ENCODE measurements around the gene PIEZO1. TPM values are rescaled to one million over a fixed set of nuclear protein-coding genes. Genes with fewer than 3 reads are reported as not detected.

The PIEZO1 gene
- total and polyA plus RNA-seq, 9 of the 15 experiments (the other 6 are each of a cell fraction or from before 2014, with no cell fraction given) = 3.6 to 432 (median 131) TPM

GRCh38 chr16:88677721-88678120 lies 107.3 kb downstream of the PIEZO1 start:
- Histone ChIP-seq H3K27ac (ENCODE audit: extremely low read depth, low read depth, low read length) (no peak overlapping the region), H3K36me3 (ENCODE audit: control insufficient read depth, insufficient read depth, low read length) (peaks cover 3% of the 10 kb centered on the region; the same call in 1 of the 3 replicates), H3K9ac (ENCODE audit: insufficient read depth in 1 of 2, low read depth in 2 of 2, low read length in 2 of 2) (no peak overlapping the region), H4K20me1 (replicated peaks; ENCODE audit: control insufficient read depth, insufficient read depth, low read length) (no peaks in the 10 kb centered on the region; the same call in 1 of the 2 replicates), H3K4me1 (replicated peaks in 1 of 2; ENCODE audit: control insufficient read depth in 2 of 2, insufficient read depth in 2 of 2, low read length in 2 of 2) (peaks cover 0 to 43% of the 10 kb centered on the region in 2 experiments; a peak in 2 of 5 replicates), H3K4me2 (ENCODE audit: insufficient read depth, low read length) (no peak overlapping the region), H3K27me3 (ENCODE audit: control insufficient read depth in 2 of 2, insufficient read depth in 2 of 2, low read length in 2 of 2) (no peaks in the 10 kb centered on the region), H3K4me3 (no peak overlapping the region), H3K9me1 (ENCODE audit: control insufficient read depth, insufficient read depth, low read length) (no peaks in the 10 kb centered on the region), H2AFZ (ENCODE audit: low read depth, low read length) (no peak overlapping the region), H3K79me2 (ENCODE audit: control insufficient read depth, insufficient read depth, low read length) (no peaks in the 10 kb centered on the region), H3K9me3 (replicated peaks; ENCODE audit: control insufficient read depth, insufficient read depth, low read depth, low read length) (no peaks in the 10 kb centered on the region)
- DNase-seq (ENCODE audit: extremely low read depth in 1 of 4, low spot score in 3 of 4) = no peak
- intact Hi-C loops (cut with micrococcal nuclease) = no loop called here
- in situ Hi-C loops (cut with MboI) = no loop called here
- POLR2A ChIA-PET = interaction anchor here (0.7 to 1.8 kb wide), 3 partner anchors 15 to 132 kb away, joined by 3 to 10 read pairs (median 4); partner anchors contain the start of gene MVD
- TF ChIP-seq TAF15 (IDR thresholded peaks at IDR 0.05; ENCODE audit: low read depth, low read length) = no peak
- TF ChIP-seq, protein P1, sequence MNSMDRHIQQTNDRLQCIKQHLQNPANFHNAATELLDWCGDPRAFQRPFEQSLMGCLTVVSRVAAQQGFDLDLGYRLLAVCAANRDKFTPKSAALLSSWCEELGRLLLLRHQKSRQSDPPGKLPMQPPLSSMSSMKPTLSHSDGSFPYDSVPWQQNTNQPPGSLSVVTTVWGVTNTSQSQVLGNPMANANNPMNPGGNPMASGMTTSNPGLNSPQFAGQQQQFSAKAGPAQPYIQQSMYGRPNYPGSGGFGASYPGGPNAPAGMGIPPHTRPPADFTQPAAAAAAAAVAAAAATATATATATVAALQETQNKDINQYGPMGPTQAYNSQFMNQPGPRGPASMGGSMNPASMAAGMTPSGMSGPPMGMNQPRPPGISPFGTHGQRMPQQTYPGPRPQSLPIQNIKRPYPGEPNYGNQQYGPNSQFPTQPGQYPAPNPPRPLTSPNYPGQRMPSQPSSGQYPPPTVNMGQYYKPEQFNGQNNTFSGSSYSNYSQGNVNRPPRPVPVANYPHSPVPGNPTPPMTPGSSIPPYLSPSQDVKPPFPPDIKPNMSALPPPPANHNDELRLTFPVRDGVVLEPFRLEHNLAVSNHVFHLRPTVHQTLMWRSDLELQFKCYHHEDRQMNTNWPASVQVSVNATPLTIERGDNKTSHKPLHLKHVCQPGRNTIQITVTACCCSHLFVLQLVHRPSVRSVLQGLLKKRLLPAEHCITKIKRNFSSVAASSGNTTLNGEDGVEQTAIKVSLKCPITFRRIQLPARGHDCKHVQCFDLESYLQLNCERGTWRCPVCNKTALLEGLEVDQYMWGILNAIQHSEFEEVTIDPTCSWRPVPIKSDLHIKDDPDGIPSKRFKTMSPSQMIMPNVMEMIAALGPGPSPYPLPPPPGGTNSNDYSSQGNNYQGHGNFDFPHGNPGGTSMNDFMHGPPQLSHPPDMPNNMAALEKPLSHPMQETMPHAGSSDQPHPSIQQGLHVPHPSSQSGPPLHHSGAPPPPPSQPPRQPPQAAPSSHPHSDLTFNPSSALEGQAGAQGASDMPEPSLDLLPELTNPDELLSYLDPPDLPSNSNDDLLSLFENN (IDR thresholded peaks at IDR 0.05; ENCODE audit: low read depth in 2 of 2, low read length in 2 of 2) = no peak
- no peak for TF ChIP-seq SRSF9 (IDR thresholded peaks at IDR 0.05; ENCODE audit: borderline replicate concordance, low read depth, low read length)
- no peak for TF ChIP-seq KDM5B (IDR thresholded peaks at IDR 0.05; ENCODE audit: insufficient replicate concordance, low read depth, low read length)
- TF ChIP-seq ETV1 (tag; conservative IDR thresholded peaks at IDR 0.05; ENCODE audit: low read depth) = no peak
- no peak for TF ChIP-seq CBX3 (IDR thresholded peaks at IDR 0.05; ENCODE audit: borderline replicate concordance in 1 of 2, low read length in 2 of 2)
- 67% methylated on average over 13 of the region's 13 CpGs for WGBS (ENCODE audit: insufficient coverage, low coverage, missing lambda C conversion rate)
- CTCF ChIA-PET (ENCODE audit: low intra/inter-chr PET ratio) = no interaction called here
- FAIRE-seq = no peak
- BruUV-seq (replicated peaks) = no TSS peak
- no peak for ATAC-seq
